Activated T-helper 17 cell treated with anti-CD3 and anti-CD28 coated beads, Interleukin-2, amount 50 U/mL, for 72 hours (primary cell): ENCODE results near the gene LSMEM2. TPM values are rescaled to one million over a fixed set of nuclear protein-coding genes. Genes with fewer than 3 reads are reported as not detected.

Source experiments
- ATAC-seq: fragments of 150-1000 bp; cut with Tn5 transposase; replicated peaks from 2 replicates; pipeline ENCODE4 v1.10.0; 2021; ENCODE audit warnings: mild to moderate bottlenecking, moderate library complexity
- H3K27ac Mint-ChIP-seq: one replicate; pipeline ENCODE4 v1.8.0; 2022; ENCODE audit warnings: mixed read lengths
- H3K27me3 Mint-ChIP-seq: one replicate; pipeline ENCODE4 v1.8.0; 2022; ENCODE audit warnings: mixed read lengths
- H3K36me3 Mint-ChIP-seq: one replicate; pipeline ENCODE4 v1.8.0; 2022; ENCODE audit warnings: low read depth, mild to moderate bottlenecking, mixed read lengths
- H3K4me1 Mint-ChIP-seq: one replicate; pipeline ENCODE4 v1.8.0; 2022; ENCODE audit warnings: mixed read lengths
- H3K4me3 Mint-ChIP-seq: one replicate; pipeline ENCODE4 v1.8.0; 2022; ENCODE audit warnings: mild to moderate bottlenecking, mixed read lengths
- H3K9me3 Mint-ChIP-seq: one replicate; pipeline ENCODE4 v1.8.0; 2022; ENCODE audit warnings: mixed read lengths
- total RNA-seq, 2 donors: library from RNA; stranded (reverse); gene quantifications; one replicate each; pipeline ENCODE4 v1.2.3, GENCODE V29; 2022

The LSMEM2 gene
- total RNA-seq, 2 donors from 2014 or later: 0.34 TPM; not detected in 1

DNA sequence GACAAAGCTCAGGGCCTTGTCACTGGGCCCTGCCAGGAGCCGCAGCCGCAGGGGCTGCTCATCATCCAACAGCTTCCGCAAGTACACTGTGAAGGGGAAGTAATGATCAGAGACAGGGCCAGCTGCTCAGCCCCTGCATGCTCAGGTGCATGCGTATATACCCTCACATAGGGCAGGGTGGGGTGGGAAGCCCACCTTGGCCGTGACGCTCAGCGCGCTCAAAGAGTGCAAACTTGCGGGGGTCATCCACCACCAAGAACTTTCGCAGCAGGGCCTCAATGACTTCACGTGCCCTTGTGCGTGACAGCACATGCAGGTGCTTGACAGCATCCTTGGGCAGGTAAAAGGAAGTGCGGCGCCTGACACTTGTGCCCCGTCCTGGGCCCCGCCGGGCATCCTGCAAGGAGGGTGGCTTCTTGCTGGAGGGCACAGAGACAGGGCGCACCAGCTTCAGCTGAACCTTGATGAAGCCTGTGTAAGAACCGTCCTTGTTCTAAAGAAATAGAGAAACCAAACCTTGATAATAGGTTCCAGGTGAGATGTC, 52.5 kb downstream of the LSMEM2 start:
- Mint-ChIP-seq H3K9me3 (no peaks in the 10 kb centered on the region), H3K4me1 (peaks cover 9% of the 10 kb centered on the region), H3K27ac (no peak overlapping the region), H3K36me3 (peaks cover 84% of the 10 kb centered on the region), H3K4me3 (no peak overlapping the region), H3K27me3 (no peaks in the 10 kb centered on the region)
- no peak for ATAC-seq

DNA sequence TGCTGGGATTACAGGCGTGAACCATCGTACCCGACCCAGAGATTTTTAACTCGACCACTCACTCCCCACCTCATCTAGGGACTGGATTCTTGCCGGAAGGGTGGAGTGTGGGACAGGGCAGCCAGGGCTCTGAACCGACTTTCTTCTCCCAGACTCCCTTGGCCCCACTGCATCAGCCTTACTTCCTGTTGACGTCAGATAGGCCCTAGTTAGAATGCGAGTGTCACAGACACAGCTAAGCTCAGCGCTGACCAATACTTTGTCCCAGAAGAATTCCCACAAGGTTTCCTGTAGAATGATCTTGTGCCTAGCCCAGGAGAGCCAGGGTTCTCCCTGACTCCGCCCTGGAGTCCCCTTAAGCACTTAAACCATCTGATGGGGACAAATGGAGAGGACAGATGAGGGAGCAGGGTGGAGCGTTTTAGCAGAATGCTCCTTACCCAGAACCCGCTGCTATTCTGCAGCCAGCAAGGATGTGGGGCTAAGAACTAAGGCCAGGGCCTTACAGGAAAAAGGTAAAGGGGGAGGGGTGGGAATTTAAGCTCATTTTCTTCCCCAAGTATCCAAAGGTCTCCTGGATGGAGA, 54.9 kb downstream of the LSMEM2 start:
- Mint-ChIP-seq H3K4me1 (peaks cover 14% of the 10 kb centered on the region), H3K27ac (peak overlapping the region; percentile 82), H3K27me3 (no peaks in the 10 kb centered on the region), H3K9me3 (no peaks in the 10 kb centered on the region), H3K4me3 (peak overlapping the region; percentile 98), H3K36me3 (peaks cover 99% of the 10 kb centered on the region)
- ATAC-seq: no peak

DNA sequence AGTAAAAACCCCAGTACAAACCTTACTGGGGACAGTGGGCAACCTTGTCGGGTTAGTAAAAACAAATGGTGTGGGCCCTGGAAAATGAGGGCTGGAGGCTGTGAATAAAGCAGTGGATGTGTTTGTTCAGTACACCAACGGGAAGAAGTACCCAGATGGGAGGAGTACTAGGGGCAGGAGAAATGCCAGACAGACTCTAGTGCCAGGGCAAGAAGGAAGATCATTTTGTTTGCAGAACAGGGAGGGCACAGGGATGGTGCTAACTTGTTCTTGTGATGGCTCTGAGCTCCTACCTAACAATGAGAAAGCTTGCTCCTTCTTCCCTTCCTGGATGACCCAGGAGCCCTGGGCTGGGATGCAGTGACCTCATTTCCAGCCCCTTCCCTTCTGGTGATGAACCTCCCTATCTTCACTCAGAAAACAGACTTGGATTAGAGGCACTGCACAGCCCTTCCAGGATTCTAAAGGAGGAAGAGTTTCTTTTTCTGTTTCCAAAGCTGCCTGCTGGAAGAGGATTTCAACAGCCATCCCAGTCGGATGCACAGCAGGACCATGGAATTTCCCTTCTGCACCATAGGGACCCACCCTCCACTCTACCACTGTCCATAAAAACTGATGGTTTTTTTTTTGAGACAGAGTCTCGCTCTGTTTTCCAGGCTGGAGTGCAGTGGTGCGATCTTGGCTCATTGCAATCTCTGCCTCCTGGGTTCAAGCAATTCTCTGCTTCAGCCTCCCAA, 55.6 kb downstream of the LSMEM2 start:
- H3K9me3 Mint-ChIP-seq: no peaks in the 10 kb centered on the region
- H3K36me3 Mint-ChIP-seq: peaks cover 100% of the 10 kb centered on the region
- no peak for ATAC-seq
- peaks cover 20% of the 10 kb centered on the region for H3K4me1 Mint-ChIP-seq
- H3K27ac Mint-ChIP-seq: peak overlapping the region; percentile 82
- H3K27me3 Mint-ChIP-seq: no peaks in the 10 kb centered on the region
- peak overlapping the region; percentile 98 for H3K4me3 Mint-ChIP-seq

DNA sequence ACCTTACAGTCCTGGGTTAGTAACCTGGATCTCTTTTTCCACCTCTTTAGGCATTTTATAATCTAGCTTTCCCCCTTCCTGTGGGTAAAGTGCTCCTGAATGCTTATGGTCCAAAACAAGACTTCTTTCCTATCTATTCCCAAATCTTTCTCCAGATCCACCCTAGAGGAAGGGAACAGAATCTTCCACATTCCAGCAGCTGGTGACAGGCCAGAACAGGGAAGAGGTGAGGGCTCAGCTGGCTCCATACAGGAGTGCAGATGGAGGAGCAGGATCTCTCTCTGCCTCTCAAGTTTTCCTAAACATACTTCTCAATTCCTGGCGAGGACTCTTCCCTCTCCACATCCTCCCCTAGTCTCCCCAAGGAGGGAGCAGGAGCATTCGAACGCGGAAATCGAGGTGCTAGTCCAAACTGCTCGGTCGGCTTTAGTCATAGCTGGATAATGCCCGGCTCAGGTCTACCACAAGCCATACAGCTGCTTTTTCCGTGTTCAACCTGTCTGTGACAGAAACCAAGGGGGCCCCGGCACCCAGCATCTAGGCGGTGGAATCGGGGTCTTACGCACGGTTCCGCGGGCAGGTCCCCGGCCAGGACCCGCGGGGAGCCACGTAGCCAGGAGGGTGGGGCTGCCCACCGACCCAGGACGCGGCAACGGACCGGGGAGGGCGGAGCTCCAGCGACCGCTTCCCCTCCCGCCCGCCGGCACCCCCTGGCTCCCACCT, 57.7 kb downstream of the LSMEM2 start:
- Mint-ChIP-seq H3K27me3 (no peaks in the 10 kb centered on the region), H3K4me3 (peak overlapping the region; percentile 98), H3K4me1 (peaks cover 20% of the 10 kb centered on the region), H3K36me3 (peaks cover 87% of the 10 kb centered on the region), H3K9me3 (no peaks in the 10 kb centered on the region), H3K27ac (peak overlapping the region; percentile 93)
- ATAC-seq: peak; percentile 48

DNA sequence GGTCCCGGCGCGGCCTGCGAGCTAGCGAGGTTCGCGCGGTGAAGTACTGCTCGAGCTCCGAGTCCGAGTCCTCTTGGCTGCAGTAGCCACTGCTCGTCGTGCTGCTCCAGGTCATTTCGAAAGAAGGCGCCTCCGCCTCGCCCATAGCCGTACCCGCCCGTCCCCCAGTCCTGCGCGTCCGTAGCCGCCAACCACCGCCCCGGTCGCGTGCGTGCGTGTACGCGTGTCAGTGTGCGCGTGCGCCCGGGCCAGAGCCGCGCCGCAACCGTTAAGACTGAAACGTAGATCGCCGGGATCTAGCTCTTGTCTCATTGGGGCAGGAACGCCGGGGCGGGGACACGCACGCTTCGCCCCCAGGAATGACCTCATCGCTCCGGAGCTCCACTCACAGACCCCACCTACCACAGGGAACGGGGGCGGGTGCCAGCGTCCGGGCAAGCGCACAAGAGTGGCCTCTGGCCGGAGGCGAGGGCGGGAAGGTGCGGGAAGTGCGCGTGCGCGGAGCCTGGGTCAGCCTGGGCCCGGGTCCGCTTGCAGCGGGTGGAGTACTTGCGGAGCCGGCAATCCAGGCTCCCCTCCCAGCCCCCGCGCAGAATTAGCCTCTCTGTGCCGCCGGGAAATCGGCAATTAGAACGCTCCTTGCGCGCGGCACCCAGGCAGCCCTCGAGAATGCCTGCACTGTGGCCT, 58.4 kb downstream of the LSMEM2 start:
- Mint-ChIP-seq H3K27ac (peak overlapping the region; percentile 93), H3K27me3 (no peaks in the 10 kb centered on the region), H3K4me1 (peaks cover 20% of the 10 kb centered on the region), H3K4me3 (peak overlapping the region; percentile 98), H3K9me3 (no peaks in the 10 kb centered on the region), H3K36me3 (peaks cover 80% of the 10 kb centered on the region)
- peak; percentile 80 for ATAC-seq

Other genes with a start within 250 kb of the LSMEM2 start
- 100 to 1,000 TPM; 146 to 167 TPM for gene RBM5, start 190.2 kb upstream of the LSMEM2 start, total RNA-seq
- gene SEMA3F, start 123.8 kb upstream of the LSMEM2 start, total RNA-seq: 1 to 10 TPM in 1 of 2 donors, not detected in 1; 1.5 TPM
- gene GNAT1, start 87.5 kb upstream of the LSMEM2 start, total RNA-seq: not detected
- under 1 TPM in 1 of 2 donors, not detected in 1; 0.71 TPM for gene SLC38A3, start 73.8 kb upstream of the LSMEM2 start, total RNA-seq
- gene GNAI2, start 42.9 kb upstream of the LSMEM2 start, total RNA-seq: 100 to 1,000 TPM; 283 to 392 TPM
- gene SEMA3B, start 9.9 kb upstream of the LSMEM2 start, total RNA-seq: 1 to 10 TPM; 1.2 to 2.3 TPM
- 100 to 1,000 TPM in 1 of 2 donors, 10 to 100 TPM in 1; 59.2 to 139 TPM for gene IFRD2, start 13.3 kb downstream of the LSMEM2 start, total RNA-seq
- gene HYAL3, start 20.3 kb downstream of the LSMEM2 start, total RNA-seq: 10 to 100 TPM; 12.2 to 13.0 TPM
- gene NAA80, start 20.3 kb downstream of the LSMEM2 start, total RNA-seq: 10 to 100 TPM; 24.4 to 37.8 TPM
- under 1 TPM in 1 of 2 donors, not detected in 1; 0.29 TPM for gene HYAL1, start 24.5 kb downstream of the LSMEM2 start, total RNA-seq
- 1 to 10 TPM; 5.1 to 8.5 TPM for gene HYAL2, start 43.7 kb downstream of the LSMEM2 start, total RNA-seq
- 10 to 100 TPM; 13.9 to 19.3 TPM for gene TUSC2, start 49.1 kb downstream of the LSMEM2 start, total RNA-seq
- 100 to 1,000 TPM in 1 of 2 donors, 10 to 100 TPM in 1; 85.8 to 139 TPM for gene RASSF1, start 61.7 kb downstream of the LSMEM2 start, total RNA-seq
- gene ZMYND10, start 66.6 kb downstream of the LSMEM2 start, total RNA-seq: 10 to 100 TPM in 1 of 2 donors, 1 to 10 TPM in 1; 3.9 to 10.9 TPM
- gene NPRL2, start 71.7 kb downstream of the LSMEM2 start, total RNA-seq: 10 to 100 TPM; 50.2 to 96.5 TPM
- 10 to 100 TPM; 35.6 to 40.8 TPM for gene CYB561D2, start 71.8 kb downstream of the LSMEM2 start, total RNA-seq
- 10 to 100 TPM; 14.3 to 21.9 TPM for gene TMEM115, start 80.4 kb downstream of the LSMEM2 start, total RNA-seq
- gene CACNA2D2, start 224.5 kb downstream of the LSMEM2 start, total RNA-seq: 1 to 10 TPM in 1 of 2 donors, under 1 TPM in 1; 0.50 to 5.0 TPM